Esophagus muscularis mucosa (tissue), 3 donors: ENCODE data around the gene HLA-F.

ENCODE experiments used
- POLR2A ChIP-seq: fragments of 450-650 bp; IDR thresholded peaks from one replicate; pipeline ENCODE4 v1.6.1; 2017; ENCODE audit warnings: antibody characterized with exemption, moderate library complexity, mild to moderate bottlenecking, low read depth
- POLR2AphosphoS5 ChIP-seq, 2 donors: sonication (generic); formaldehyde crosslinking; IDR thresholded peaks; one replicate each; pipeline ENCODE4 v1.6.1; 2017; ENCODE audit warnings: antibody characterized with exemption in 2 of 2
- TF ChIP-seq, protein P1 (sequence below), 3 experiments: fragments of 200-600 bp in 2 of 3; fragments of 450-650 bp in 1 of 3; sonication (generic) in 2 of 3; IDR thresholded peaks; one replicate each; pipeline ENCODE4 v1.5.1; 2017 to 2019; ENCODE audit warnings: antibody characterized with exemption in 3 of 3, mild to moderate bottlenecking in 2 of 3, moderate library complexity in 1 of 3

DNA sequence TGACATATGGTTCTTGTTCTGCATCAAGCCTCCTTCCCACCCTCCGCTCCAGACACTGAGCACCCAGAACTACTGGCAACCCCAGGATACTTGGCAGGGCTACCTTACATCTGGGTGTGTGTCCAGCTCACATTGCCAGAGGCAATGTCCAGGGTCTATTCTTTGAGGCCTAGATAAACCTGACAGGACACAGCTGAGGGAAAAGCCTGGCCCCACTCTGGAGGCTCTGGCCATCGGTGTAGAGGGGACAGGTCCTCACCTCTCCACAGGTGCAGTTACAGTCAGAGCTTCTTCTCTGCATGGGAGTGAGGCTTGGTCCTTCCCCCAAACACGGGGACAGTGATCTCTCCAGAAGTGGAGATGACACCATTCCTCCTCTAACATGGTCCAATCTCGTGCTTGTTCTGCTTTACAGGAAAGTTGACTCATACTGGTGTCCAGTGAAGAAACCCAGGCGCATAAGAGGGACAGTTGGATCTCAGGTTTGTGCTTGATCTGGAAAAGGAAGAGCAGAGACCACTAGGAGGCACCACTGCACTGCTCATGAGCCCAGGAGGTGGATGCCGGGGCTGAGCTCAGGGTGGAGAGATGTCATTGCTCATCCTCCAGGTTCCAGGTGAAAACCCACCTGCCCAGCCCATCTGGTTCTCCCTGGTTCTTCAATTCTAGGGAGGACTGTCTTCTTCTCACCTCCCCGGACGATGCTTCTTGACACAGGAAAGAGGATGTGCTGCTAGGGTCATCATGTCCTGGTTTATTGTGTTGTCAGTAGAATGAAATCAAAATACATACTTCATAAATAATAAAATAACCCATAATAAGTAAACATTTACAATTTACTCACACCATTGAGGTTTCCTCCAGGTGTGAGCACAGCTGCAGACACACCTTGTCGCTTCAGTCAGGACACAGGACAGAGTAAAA, 14.7 kb downstream of the HLA-F start:
- peak in 1 of 2 donors; percentile 52 for TF ChIP-seq POLR2AphosphoS5 (IDR thresholded peaks at IDR 0.05)
- TF ChIP-seq, protein P1, sequence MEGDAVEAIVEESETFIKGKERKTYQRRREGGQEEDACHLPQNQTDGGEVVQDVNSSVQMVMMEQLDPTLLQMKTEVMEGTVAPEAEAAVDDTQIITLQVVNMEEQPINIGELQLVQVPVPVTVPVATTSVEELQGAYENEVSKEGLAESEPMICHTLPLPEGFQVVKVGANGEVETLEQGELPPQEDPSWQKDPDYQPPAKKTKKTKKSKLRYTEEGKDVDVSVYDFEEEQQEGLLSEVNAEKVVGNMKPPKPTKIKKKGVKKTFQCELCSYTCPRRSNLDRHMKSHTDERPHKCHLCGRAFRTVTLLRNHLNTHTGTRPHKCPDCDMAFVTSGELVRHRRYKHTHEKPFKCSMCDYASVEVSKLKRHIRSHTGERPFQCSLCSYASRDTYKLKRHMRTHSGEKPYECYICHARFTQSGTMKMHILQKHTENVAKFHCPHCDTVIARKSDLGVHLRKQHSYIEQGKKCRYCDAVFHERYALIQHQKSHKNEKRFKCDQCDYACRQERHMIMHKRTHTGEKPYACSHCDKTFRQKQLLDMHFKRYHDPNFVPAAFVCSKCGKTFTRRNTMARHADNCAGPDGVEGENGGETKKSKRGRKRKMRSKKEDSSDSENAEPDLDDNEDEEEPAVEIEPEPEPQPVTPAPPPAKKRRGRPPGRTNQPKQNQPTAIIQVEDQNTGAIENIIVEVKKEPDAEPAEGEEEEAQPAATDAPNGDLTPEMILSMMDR (IDR thresholded peaks at IDR 0.05) = peak; percentile 59 to 74 (median 69)
- TF ChIP-seq POLR2A = no peak
